Keratinocyte (primary cell): ENCODE measurements around the gene ARSB. TPM values are rescaled to one million over a fixed set of nuclear protein-coding genes. Genes with fewer than 3 reads are reported as not detected.

Source experiments
- DNase-seq: peaks from one replicate; pipeline ENCODE4 v3.0.0-alpha.2; 2011; ENCODE audit warnings: low read depth, missing footprints, low spot score
- FAIRE-seq: peaks from 2 replicates; lab custom pipeline; 2011; peaks lifted over from hg19 to GRCh38; lab: Jason Lieb, UNC
- H2AFZ ChIP-seq: 2 replicates; pipeline ENCODE4 v1.6.0; 2012; ENCODE audit warnings: low read length, control low read depth, inconsistent platforms; ENCODE audit not compliant: control insufficient read depth
- H3K27ac ChIP-seq: 2 replicates; pipeline ENCODE4 v1.5.1; 2011; ENCODE audit warnings: low read length; ENCODE audit not compliant: control insufficient read depth, insufficient read depth
- H3K27me3 ChIP-seq: 3 replicates; pipeline ENCODE4 v1.6.0; 2011; ENCODE audit warnings: low read length; ENCODE audit not compliant: control insufficient read depth, insufficient read depth; ENCODE audit errors: extremely low read depth
- H3K36me3 ChIP-seq, 2 experiments: 2 replicates in 1 of 2; 3 replicates in 1 of 2; pipeline ENCODE4 v1.5.1; 2011; ENCODE audit warnings: low read length in 2 of 2, mild to moderate bottlenecking in 1 of 2; ENCODE audit not compliant: control insufficient read depth in 2 of 2, insufficient read depth in 2 of 2; ENCODE audit errors: extremely low read depth in 1 of 2
- H3K4me1 ChIP-seq: 3 replicates; pipeline ENCODE4 v1.5.1; 2011; ENCODE audit warnings: low read length; ENCODE audit not compliant: control insufficient read depth, insufficient read depth; ENCODE audit errors: extremely low read depth
- H3K4me2 ChIP-seq: 3 replicates; pipeline ENCODE4 v1.6.0; 2011; ENCODE audit warnings: low read depth, low read length; ENCODE audit not compliant: control insufficient read depth, insufficient read depth; ENCODE audit errors: extremely low read depth
- H3K4me3 ChIP-seq, 3 experiments: fragments of 200-600 bp in 1 of 3; sonication (generic) in 1 of 3; 2 replicates in 2 of 3; 3 replicates in 1 of 3; pipeline ENCODE4 v1.5.1; 2011 to 2016; ENCODE audit warnings: low read length in 3 of 3, mild to moderate bottlenecking in 3 of 3, control low read depth in 2 of 3, inconsistent platforms in 1 of 3, low read depth in 1 of 3, mixed read lengths in 1 of 3, mixed run types in 1 of 3, moderate library complexity in 1 of 3; ENCODE audit not compliant: control insufficient read depth in 2 of 3, insufficient read depth in 2 of 3; ENCODE audit errors: extremely low read depth in 1 of 3
- H3K79me2 ChIP-seq: 2 replicates; pipeline ENCODE4 v1.6.0; 2012; ENCODE audit warnings: low read length; ENCODE audit not compliant: control insufficient read depth, insufficient read depth
- H3K9ac ChIP-seq: 3 replicates; pipeline ENCODE4 v1.6.0; 2011; ENCODE audit warnings: low read length; ENCODE audit not compliant: control insufficient read depth, insufficient read depth; ENCODE audit errors: extremely low read depth
- H3K9me1 ChIP-seq: 3 replicates; pipeline ENCODE4 v1.6.0; 2011; ENCODE audit warnings: low read length; ENCODE audit not compliant: control insufficient read depth, insufficient read depth; ENCODE audit errors: extremely low read depth
- H3K9me3 ChIP-seq: 2 replicates; pipeline ENCODE4 v1.5.1; 2012; ENCODE audit warnings: low read depth, low read length; ENCODE audit not compliant: control insufficient read depth
- H4K20me1 ChIP-seq: 3 replicates; pipeline ENCODE4 v1.6.0; 2011; ENCODE audit warnings: low read length; ENCODE audit not compliant: control insufficient read depth, insufficient read depth; ENCODE audit errors: extremely low read depth
- EZH2 ChIP-seq: IDR thresholded peaks from one replicate; pipeline ENCODE4 v1.6.1; 2012; ENCODE audit warnings: inconsistent platforms, mild to moderate bottlenecking, low read length, moderate library complexity
- dilution Hi-C: fragments of 300-500 bp; cut with MboI; formaldehyde crosslinking; loops from one replicate; pipeline ENCODE4 v1.7.0; 2020; ENCODE audit warnings: low sequenced_read_pairs; ENCODE audit not compliant: extremely low pct_ligation_motif_present
- polyA plus RNA-seq, 5 experiments: library from polyadenylated mRNA; depleted of rRNA in 3 of 5; stranded (reverse) in 3 of 5; stranded (forward) in 1 of 5; unstranded in 1 of 5; fragments of >200 nt; gene quantifications; 1 replicate in 1 of 5; 2 replicates in 3 of 5; 3 replicates in 1 of 5; pipeline versions ENCODE4 v1.2.1 to v1.2.3, GENCODE V29; 2011 to 2012; ENCODE audit warnings: missing spikeins in 2 of 5, low read depth in 1 of 5, low replicate concordance in 1 of 5
- TF ChIP-seq, protein P1 (sequence below), 3 experiments: IDR thresholded peaks in 1 of 3; conservative IDR thresholded peaks in 1 of 3; optimal IDR thresholded peaks in 1 of 3; 2 replicates in 2 of 3; 3 replicates in 1 of 3; pipeline versions ENCODE3 to v1.5.1; 2011; ENCODE audit warnings: low read length in 3 of 3, mild to moderate bottlenecking in 3 of 3, moderate library complexity in 2 of 3, control low read depth in 1 of 3, inconsistent platforms in 1 of 3; ENCODE audit not compliant: insufficient read depth in 2 of 3; ENCODE audit errors: extremely low read depth in 1 of 3

ARSB gene
- polyA plus RNA-seq, 1 donor (not counting 4 experiments of a cell fraction or from before 2014, with no cell fraction given): 4.5 TPM

DNA sequence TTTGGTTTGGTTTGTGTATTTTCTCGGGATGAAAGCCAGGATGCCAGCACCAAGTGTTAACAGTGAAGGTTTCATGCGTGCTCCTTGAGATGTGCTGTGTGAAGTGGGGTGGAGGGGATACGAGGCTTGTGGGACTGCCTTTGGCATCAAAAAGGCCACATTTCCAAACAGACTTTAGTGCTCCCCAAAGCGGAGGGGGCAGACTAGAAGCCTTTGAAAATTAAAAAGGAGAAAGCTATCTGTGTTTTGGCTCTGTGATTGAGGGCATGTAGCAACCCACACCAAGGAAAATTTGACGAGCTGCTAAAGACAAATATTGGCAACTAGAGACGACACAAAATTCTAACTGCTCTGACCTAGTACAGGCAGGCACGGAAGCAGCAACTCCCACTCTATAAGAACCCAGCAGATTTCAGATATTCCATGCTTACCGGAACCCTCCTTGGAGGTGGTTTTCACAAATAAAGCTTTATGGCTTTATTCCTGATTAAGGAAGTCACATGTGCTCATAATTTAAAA lies 154.5 kb downstream of the ARSB start:
- Histone ChIP-seq H4K20me1 (no peaks in the 10 kb centered on the region), H3K4me2 (peak overlapping the region; percentile 37), H3K9me3 (no peaks in the 10 kb centered on the region), H3K4me1 (peaks cover 4% of the 10 kb centered on the region), H3K36me3 (no peaks in the 10 kb centered on the region), H3K27ac (no peak overlapping the region), H3K9me1 (no peaks in the 10 kb centered on the region), H3K27me3 (no peaks in the 10 kb centered on the region), H2AFZ (peak overlapping the region; percentile 30), H3K9ac (no peak overlapping the region), H3K4me3 (no peak overlapping the region), H3K79me2 (no peaks in the 10 kb centered on the region)
- dilution Hi-C loops: no loop called here
- DNase-seq: no peak
- TF ChIP-seq, protein P1, sequence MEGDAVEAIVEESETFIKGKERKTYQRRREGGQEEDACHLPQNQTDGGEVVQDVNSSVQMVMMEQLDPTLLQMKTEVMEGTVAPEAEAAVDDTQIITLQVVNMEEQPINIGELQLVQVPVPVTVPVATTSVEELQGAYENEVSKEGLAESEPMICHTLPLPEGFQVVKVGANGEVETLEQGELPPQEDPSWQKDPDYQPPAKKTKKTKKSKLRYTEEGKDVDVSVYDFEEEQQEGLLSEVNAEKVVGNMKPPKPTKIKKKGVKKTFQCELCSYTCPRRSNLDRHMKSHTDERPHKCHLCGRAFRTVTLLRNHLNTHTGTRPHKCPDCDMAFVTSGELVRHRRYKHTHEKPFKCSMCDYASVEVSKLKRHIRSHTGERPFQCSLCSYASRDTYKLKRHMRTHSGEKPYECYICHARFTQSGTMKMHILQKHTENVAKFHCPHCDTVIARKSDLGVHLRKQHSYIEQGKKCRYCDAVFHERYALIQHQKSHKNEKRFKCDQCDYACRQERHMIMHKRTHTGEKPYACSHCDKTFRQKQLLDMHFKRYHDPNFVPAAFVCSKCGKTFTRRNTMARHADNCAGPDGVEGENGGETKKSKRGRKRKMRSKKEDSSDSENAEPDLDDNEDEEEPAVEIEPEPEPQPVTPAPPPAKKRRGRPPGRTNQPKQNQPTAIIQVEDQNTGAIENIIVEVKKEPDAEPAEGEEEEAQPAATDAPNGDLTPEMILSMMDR (optimal IDR thresholded peaks at IDR 0.05 in 1 of 3, IDR thresholded peaks at IDR 0.05 in 1 of 3, conservative IDR thresholded peaks at IDR 0.05 in 1 of 3; ENCODE audit: extremely low read depth in 1 of 3, insufficient read depth in 2 of 3, low read length in 3 of 3): no peak
- no peak for TF ChIP-seq EZH2
- FAIRE-seq: no peak

DNA sequence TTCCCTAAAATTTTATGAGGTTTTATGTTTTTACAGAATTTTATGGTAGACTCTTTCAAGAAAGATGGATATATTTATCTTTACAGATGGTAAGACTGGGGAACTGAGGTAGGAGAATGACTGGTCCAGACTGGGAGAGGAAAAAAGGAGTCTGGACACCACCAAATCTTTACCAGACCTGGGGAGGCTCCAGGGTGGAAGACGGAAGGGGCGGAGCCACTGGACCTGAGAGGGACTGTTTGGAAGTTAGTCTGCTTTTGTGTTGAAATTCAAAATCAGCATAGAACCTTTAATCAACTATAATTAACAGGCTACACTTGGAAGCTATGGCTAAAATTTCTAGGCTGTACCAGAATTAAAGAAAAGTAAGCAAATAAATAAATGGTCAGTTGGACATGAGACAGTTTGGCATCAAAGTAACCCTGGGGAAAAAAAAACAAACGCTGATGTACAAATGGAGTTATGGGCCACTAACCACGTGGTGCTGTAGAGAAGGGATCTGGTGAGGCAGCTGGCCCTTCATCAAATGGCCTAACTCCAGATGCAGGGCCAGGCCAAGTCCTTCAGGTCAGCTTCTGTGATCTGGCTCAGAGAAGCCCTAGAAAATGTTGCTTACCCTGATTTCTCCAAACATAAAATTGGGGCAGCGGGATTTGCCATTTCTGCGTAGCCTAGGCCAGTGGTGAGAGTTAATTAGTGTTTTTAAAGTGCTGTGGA lies 155.1 kb downstream of the ARSB start:
- Histone ChIP-seq H3K4me2 (no peak overlapping the region), H3K4me3 (no peak overlapping the region), H3K9ac (no peak overlapping the region), H3K9me3 (no peaks in the 10 kb centered on the region), H3K4me1 (peaks cover 4% of the 10 kb centered on the region), H3K27me3 (no peaks in the 10 kb centered on the region), H4K20me1 (no peaks in the 10 kb centered on the region), H2AFZ (peak overlapping the region; percentile 30), H3K9me1 (no peaks in the 10 kb centered on the region), H3K79me2 (no peaks in the 10 kb centered on the region), H3K36me3 (no peaks in the 10 kb centered on the region), H3K27ac (no peak overlapping the region)
- FAIRE-seq: no peak
- dilution Hi-C loops: no loop called here
- no peak for DNase-seq
- no peak for TF ChIP-seq EZH2
- TF ChIP-seq, protein P1 (optimal IDR thresholded peaks at IDR 0.05 in 1 of 3, IDR thresholded peaks at IDR 0.05 in 1 of 3, conservative IDR thresholded peaks at IDR 0.05 in 1 of 3; ENCODE audit: extremely low read depth in 1 of 3, insufficient read depth in 2 of 3, low read length in 3 of 3): no peak
